GM12801 (cell line): ENCODE measurements around the gene BNIP3.

Source experiments
- CTCF ChIP-seq: IDR thresholded peaks from one replicate; pipeline ENCODE4 v1.5.1; 2011; ENCODE audit warnings: control low read depth; ENCODE audit not compliant: insufficient read length; ENCODE audit errors: extremely low read depth

Gene BNIP3

DNA sequence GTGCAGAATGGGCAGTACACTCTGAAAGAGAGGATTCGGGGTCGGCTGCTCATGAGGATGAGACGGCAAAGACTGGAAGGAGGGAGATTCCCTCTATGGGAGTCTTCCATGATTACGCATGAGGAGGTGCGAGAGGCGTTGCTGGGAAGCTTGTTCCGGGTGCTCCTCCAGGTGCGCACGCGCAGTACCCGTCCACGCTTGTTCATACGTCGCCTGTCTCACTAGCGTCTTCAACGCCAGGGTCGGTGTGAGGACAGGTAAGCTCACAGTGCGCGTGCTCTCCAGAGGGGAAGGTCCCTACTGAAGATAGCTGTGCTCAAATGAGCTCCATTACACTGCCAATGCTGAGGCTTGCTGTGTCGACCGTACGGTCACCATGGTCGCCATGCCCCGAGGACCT lies 39.3 kb upstream of the BNIP3 start:
- no peak for TF ChIP-seq CTCF

GRCh38 chr10:132020456-132020855 lies 38.7 kb upstream of the BNIP3 start:
- TF ChIP-seq CTCF: no peak

- TF ChIP-seq CTCF: no peak
Measured at GRCh38 chr10:132019366-132019765, 37.6 kb upstream of the BNIP3 start.

- TF ChIP-seq CTCF: no peak
Measured at GRCh38 chr10:132018446-132018845, 36.7 kb upstream of the BNIP3 start.

- no peak for TF ChIP-seq CTCF
Measured at GRCh38 chr10:132016514-132016913, 34.8 kb upstream of the BNIP3 start.

GRCh38 chr10:132011445-132011844 lies 29.7 kb upstream of the BNIP3 start:
- TF ChIP-seq CTCF: no peak

- no peak for TF ChIP-seq CTCF
Measured at GRCh38 chr10:132011024-132011423, 29.3 kb upstream of the BNIP3 start.

- TF ChIP-seq CTCF: no peak
Measured at GRCh38 chr10:132010483-132010882, 28.8 kb upstream of the BNIP3 start.
